SK-N-SH (cell line): ENCODE data around the gene CCDC93. TPM values are rescaled to one million over a fixed set of nuclear protein-coding genes. Genes with fewer than 3 reads are reported as not detected.

ENCODE experiments used
- CTCF ChIA-PET: fragments of 300-600, 350-600 bp; formaldehyde crosslinking; extraction: SDS; loops from one replicate; lab custom pipeline; 2021; lab: Yijun Ruan, JAX
- POLR2A ChIA-PET: fragments of 350-600 bp; sonication (Branson Sonifier 250); formaldehyde crosslinking; extraction: SDS; loops from one replicate; lab custom pipeline; 2020; ENCODE audit warnings: antibody characterized with exemption, inconsistent platforms; lab: Yijun Ruan, JAX
- DNase-seq: peaks from one replicate; pipeline ENCODE4 v3.0.0; 2012
- H2AFZ ChIP-seq: fragments of 200-600 bp; sonication (generic); 2 replicates; pipeline ENCODE4 v1.8.1; 2016; ENCODE audit warnings: antibody characterized with exemption, mild to moderate bottlenecking, low read depth
- H3F3A ChIP-seq: fragments of 200-600 bp; sonication (generic); replicated peaks from 2 replicates; pipeline ENCODE3; 2016; ENCODE audit warnings: antibody characterized with exemption, mild to moderate bottlenecking; ENCODE audit not compliant: insufficient read depth
- H3K27ac ChIP-seq, 2 experiments: fragments of 200-500 bp in 1 of 2; fragments of 200-600 bp in 1 of 2; sonication (Bioruptor generic) in 1 of 2; sonication (generic), shearing (Covaris generic) in 1 of 2; 2 replicates each; pipeline versions ENCODE4 v1.5.1 to v1.6.1; 2014 to 2016; ENCODE audit warnings: low read depth in 2 of 2, inconsistent platforms in 1 of 2, low read length in 1 of 2, mild to moderate bottlenecking in 1 of 2, mixed read lengths in 1 of 2
- H3K27me3 ChIP-seq: fragments of 200-600 bp; sonication (generic), shearing (Covaris generic); 2 replicates; pipeline ENCODE4 v1.6.1; 2016; ENCODE audit warnings: mixed run types; ENCODE audit not compliant: insufficient read depth
- H3K36me3 ChIP-seq, 2 experiments: fragments of 200-500 bp in 1 of 2; fragments of 200-600 bp in 1 of 2; sonication (Bioruptor generic) in 1 of 2; sonication (generic) in 1 of 2; replicated peaks in 1 of 2; 2 replicates each; pipeline versions ENCODE3 to v1.5.1; 2014 to 2016; ENCODE audit warnings: low read length in 1 of 2, mild to moderate bottlenecking in 1 of 2; ENCODE audit not compliant: insufficient read depth in 2 of 2, control insufficient read depth in 1 of 2
- H3K4me1 ChIP-seq, 2 experiments: fragments of 200-500 bp in 1 of 2; fragments of 200-600 bp in 1 of 2; sonication (Bioruptor generic) in 1 of 2; sonication (generic), shearing (Covaris generic) in 1 of 2; 2 replicates each; pipeline versions ENCODE4 v1.5.1 to v1.6.1; 2014 to 2016; ENCODE audit warnings: low read depth in 1 of 2, low read length in 1 of 2, mixed run types in 1 of 2; ENCODE audit not compliant: insufficient read depth in 2 of 2, control insufficient read depth in 1 of 2
- H3K4me2 ChIP-seq: fragments of 200-600 bp; sonication (generic), shearing (Covaris generic); 2 replicates; pipeline ENCODE4 v1.6.1; 2017; ENCODE audit warnings: mixed run types
- H3K4me3 ChIP-seq, 2 experiments: fragments of 200-500 bp in 1 of 2; fragments of 200-600 bp in 1 of 2; sonication (Bioruptor generic) in 1 of 2; sonication (generic), shearing (Covaris generic) in 1 of 2; 2 replicates each; pipeline versions ENCODE4 v1.5.1 to v1.8.1; 2014 to 2016; ENCODE audit warnings: low read depth in 2 of 2, inconsistent platforms in 1 of 2, low read length in 1 of 2, mild to moderate bottlenecking in 1 of 2, mixed read lengths in 1 of 2, moderate library complexity in 1 of 2
- H3K79me2 ChIP-seq: fragments of 200-600 bp; sonication (generic); 2 replicates; pipeline ENCODE4 v1.8.1; 2017; ENCODE audit warnings: mild to moderate bottlenecking; ENCODE audit not compliant: insufficient read depth
- H3K9ac ChIP-seq: fragments of 200-600 bp; sonication (generic); 2 replicates; pipeline ENCODE4 v1.6.1; 2017; ENCODE audit warnings: mixed run types
- H3K9me2 ChIP-seq: fragments of 200-600 bp; sonication (generic); 2 replicates; pipeline ENCODE4 v1.6.1; 2017; ENCODE audit warnings: mixed run types
- H3K9me3 ChIP-seq: fragments of 200-600 bp; sonication (generic); 2 replicates; pipeline ENCODE4 v1.6.1; 2017; ENCODE audit warnings: mixed run types, mild to moderate bottlenecking, moderate library complexity
- H4K20me1 ChIP-seq: fragments of 200-600 bp; sonication (generic); 2 replicates; pipeline ENCODE4 v1.6.1; 2017; ENCODE audit warnings: mild to moderate bottlenecking, mixed run types; ENCODE audit not compliant: insufficient read depth
- EZH2phosphoT487 ChIP-seq: fragments of 200-600 bp; sonication (generic); IDR thresholded peaks from 2 replicates; pipeline ENCODE4 v1.6.1; 2017; ENCODE audit warnings: low read depth, mixed run types, mild to moderate bottlenecking, antibody characterized with exemption, moderate library complexity, borderline replicate concordance
- FOSL2 ChIP-seq: IDR thresholded peaks from 2 replicates; pipeline ENCODE4 v1.4.0; 2012; ENCODE audit warnings: low read depth, mild to moderate bottlenecking, moderate library complexity, borderline replicate concordance
- IRF3 ChIP-seq: fragments of 150-350 bp; IDR thresholded peaks from 2 replicates; pipeline ENCODE4 v1.6.1; 2016; ENCODE audit warnings: mild to moderate bottlenecking, low read depth, low read length
- JUND ChIP-seq: IDR thresholded peaks from 2 replicates; pipeline ENCODE4 v1.4.0; 2012
- MEF2A ChIP-seq: IDR thresholded peaks from 2 replicates; pipeline ENCODE4 v1.4.0; 2012; ENCODE audit warnings: low read depth, borderline replicate concordance
- RXRA ChIP-seq: IDR thresholded peaks from 2 replicates; pipeline ENCODE4 v1.4.0; 2012; ENCODE audit warnings: low read depth, mild to moderate bottlenecking, borderline replicate concordance
- SMC3 ChIP-seq: IDR thresholded peaks from 2 replicates; pipeline ENCODE4 v1.6.1; 2012; ENCODE audit warnings: low read depth, low read length, improper control_type of control experiment
- TAF1 ChIP-seq: IDR thresholded peaks from 2 replicates; pipeline ENCODE4 v1.6.1; 2012; ENCODE audit warnings: low read depth, mild to moderate bottlenecking, low read length, moderate library complexity, borderline replicate concordance
- YY1 ChIP-seq: IDR thresholded peaks from 2 replicates; pipeline ENCODE4 v1.4.0; 2012; ENCODE audit warnings: low read depth, mild to moderate bottlenecking
- WGBS: methylation state at CpG from one replicate; pipeline ENCODE4 v1.1.6; 2017; ENCODE audit warnings: low lambda C conversion rate; 5-methylcytosine and 5-hydroxymethylcytosine counted together
- polyA plus RNA-seq, 3 experiments: library from polyadenylated mRNA; depleted of rRNA; stranded (reverse); fragments of >200 nt; gene quantifications; 2 replicates each; pipeline ENCODE4 v1.2.3, GENCODE V29; 2012

Gene CCDC93
- polyA plus RNA-seq, 1 of the 3 experiments (the other 2 are of a cell fraction), result 11.7 TPM

- no peaks in the 10 kb centered on the region for H3K36me3 ChIP-seq
- no peaks in the 10 kb centered on the region for H3F3A ChIP-seq
- H3K9ac ChIP-seq, result no peak overlapping the region
- H3K9me2 ChIP-seq, result no peaks in the 10 kb centered on the region
- H3K4me1 ChIP-seq, result peaks cover 0 to 8% of the 10 kb centered on the region in 2 experiments; a peak in 2 of 4 replicates
- no peaks in the 10 kb centered on the region for H3K79me2 ChIP-seq
- POLR2A ChIA-PET, result no interaction called here
- no peak overlapping the region for H2AFZ ChIP-seq
- no peaks in the 10 kb centered on the region for H3K9me3 ChIP-seq
- CTCF ChIA-PET, result interaction anchor here (0.8 to 1.9 kb wide), 9 partner anchors 10 to 814 kb away, joined by 3 to 9 read pairs (median 3); partner anchors contain the start of genes DDX18 and INSIG2
- H3K27ac ChIP-seq, result no peak overlapping the region
- TF ChIP-seq MEF2A (no peak), RXRA (no peak)
- no peak for DNase-seq
- H4K20me1 ChIP-seq, result no peaks in the 10 kb centered on the region
- WGBS, result 63% methylated on average over 3 of the region's 3 CpGs
- H3K4me3 ChIP-seq, result no peak overlapping the region
- no peak overlapping the region for H3K4me2 ChIP-seq
- peaks cover 4% of the 10 kb centered on the region; the same call in 1 of the 2 replicates for H3K27me3 ChIP-seq
Measured at GRCh38 chr2:118051826-118052358, 38.0 kb upstream of the CCDC93 start.

- Histone ChIP-seq H3K4me3 (no peak overlapping the region), H3K79me2 (no peaks in the 10 kb centered on the region), H3K9me3 (no peaks in the 10 kb centered on the region), H3K4me1 (peaks cover 0 to 8% of the 10 kb centered on the region in 2 experiments; a peak in 1 of 4 replicates), H3K27me3 (peaks cover 4% of the 10 kb centered on the region; the same call in 1 of the 2 replicates), H4K20me1 (no peaks in the 10 kb centered on the region), H3K9ac (no peak overlapping the region), H3K27ac (no peak overlapping the region), H3K36me3 (no peaks in the 10 kb centered on the region), H3F3A (no peaks in the 10 kb centered on the region), H3K4me2 (no peak overlapping the region), H2AFZ (no peak overlapping the region), H3K9me2 (no peaks in the 10 kb centered on the region)
- ChIA-PET POLR2A (no interaction called here), CTCF (interaction anchor here (0.5 to 1.9 kb wide), 11 partner anchors 10 to 1483 kb away, joined by 3 to 9 read pairs (median 3); partner anchors contain the start of gene INSIG2)
- 70% methylated on average over 2 of the region's 2 CpGs for WGBS
- TF ChIP-seq YY1 (no peak), JUND (no peak), EZH2phosphoT487 (no peak), FOSL2 (no peak), IRF3 (no peak), SMC3 (no peak)
- no peak for DNase-seq
Measured at GRCh38 chr2:118050974-118051373, 37.1 kb upstream of the CCDC93 start.

- Histone ChIP-seq H3K4me2 (no peak overlapping the region), H3K79me2 (no peaks in the 10 kb centered on the region), H3K9me3 (no peaks in the 10 kb centered on the region), H3K27me3 (peaks cover 4% of the 10 kb centered on the region; the same call in 1 of the 2 replicates), H3K27ac (no peak overlapping the region), H3K4me1 (peaks cover 0 to 8% of the 10 kb centered on the region in 2 experiments; a peak in 1 of 4 replicates), H2AFZ (no peak overlapping the region), H4K20me1 (no peaks in the 10 kb centered on the region), H3K4me3 (no peak overlapping the region), H3K9me2 (no peaks in the 10 kb centered on the region), H3F3A (no peaks in the 10 kb centered on the region), H3K9ac (no peak overlapping the region), H3K36me3 (no peaks in the 10 kb centered on the region)
- no peak for TF ChIP-seq TAF1
- ChIA-PET POLR2A (no interaction called here), CTCF (interaction anchor here (1.0 to 1.9 kb wide), 7 partner anchors 10 to 805 kb away, joined by 3 to 9 read pairs (median 3); no protein-coding TSS in a partner anchor)
- 67% methylated on average over 3 of the region's 3 CpGs for WGBS
- no peak for DNase-seq
Measured at GRCh38 chr2:118050386-118050785, 36.5 kb upstream of the CCDC93 start.
